Pancreas (tissue), 10 donors: ENCODE data around the gene AP4M1. TPM values are rescaled to one million over a fixed set of nuclear protein-coding genes. Genes with fewer than 3 reads are reported as not detected.
"Not testable (repeated sequence)": the region's sequence is repeated elsewhere in the genome, so short reads cannot be mapped to it uniquely, and the experiment has no call there.

ENCODE experiments used
- ATAC-seq, 4 donors: fragments of 200-7000 bp; cut with Tn5 transposase; one replicate each; pipeline versions ENCODE4 v1.8.0 to v1.9.1; 2020; ENCODE audit warnings: mild to moderate bottlenecking in 4 of 4, moderate library complexity in 4 of 4
- DNase-seq, 6 donors: peaks; one replicate each; pipeline ENCODE4 v3.0.0-alpha.2; 2020
- FAIRE-seq: peaks from 2 replicates; lab custom pipeline; 2012; peaks lifted over from hg19 to GRCh38; lab: Jason Lieb, UNC
- H3K27ac ChIP-seq, 4 donors: fragments of 200-600 bp; sonication (generic); 1 replicate in 3 of 4; 2 replicates in 1 of 4; pipeline versions ENCODE4 v1.5.0 to v1.8.0; 2020
- H3K27me3 ChIP-seq, 4 donors: fragments of 200-600 bp; one replicate each; pipeline ENCODE4 v1.8.0; 2021
- H3K36me3 ChIP-seq, 3 donors: fragments of 200-600 bp; sonication (generic) in 1 of 3; one replicate each; pipeline versions ENCODE4 v1.5.0 to v1.8.0; 2020 to 2021
- H3K4me1 ChIP-seq, 3 donors: fragments of 200-600 bp; one replicate each; pipeline ENCODE4 v1.8.0; 2021
- H3K4me3 ChIP-seq, 4 donors: fragments of 200-600 bp; sonication (generic) in 2 of 4; one replicate each; pipeline versions ENCODE4 v1.5.0 to v1.8.0; 2020 to 2021
- H3K9me3 ChIP-seq, 4 donors: fragments of 200-600 bp; one replicate each; pipeline ENCODE4 v1.8.0; 2021
- CTCF ChIP-seq, 4 donors: fragments of 200-600 bp; sonication (generic) in 3 of 4; IDR thresholded peaks; one replicate each; pipeline versions ENCODE4 v1.5.0 to v1.8.0; 2021; ENCODE audit warnings: antibody characterized with exemption in 4 of 4
- WGBS, 2 donors: extraction: QIAGEN DNeasy Blood & Tissue Kit; methylation state at CpG; one replicate each; pipeline ENCODE4 v1.1.7; 2013; 5-methylcytosine and 5-hydroxymethylcytosine counted together
- intact Hi-C, 3 donors: fragments of 100-400 bp; cut with DNase I; formaldehyde crosslinking; loops; one replicate each; pipeline versions ENCODE4 v1.11.1 to v1.14.2; 2022
- polyA plus RNA-seq, 2 donors: library from polyadenylated mRNA; stranded (reverse); fragments of 200-250 nt; gene quantifications; one replicate each; pipeline ENCODE4 v1.2.3, GENCODE V29; 2013
- total RNA-seq, 6 donors: library from RNA; stranded (reverse); fragmentation: NEBNext Ultra II Directional in 4 of 6; extraction: Animal tissue kit (Norgen Biotek cat#: 25700) in 4 of 6; gene quantifications; one replicate each; pipeline versions ENCODE4 v1.2.1 to v1.2.4, GENCODE V29; 2021 to 2023
- donor health status: healthy with polysubstance abuse.
- donor health status: DM: no; HTN: no; CAD: no; lungs with moderate emphysema.
- donor health status: DM: no; HTN: no; CAD: no.
- donor health status: control.
- donor health status: control.
- donor health status: Bipolar disorder and iron deficiency.
- donor health status: DM: yes; HTN: yes; CAD: no.
- donor health status: DM: no; HTN: no; CAD: no.
- donor health status: DM: no; HTN: no; CAD: no.
- donor health status: DM: yes; HTN: yes; CAD: no.

Gene AP4M1
- total and polyA plus RNA-seq, 8 donors, result 8.6 to 25.4 (median 12.2) TPM

- intact Hi-C loops, result no loop called here
- Histone ChIP-seq H3K9me3 (no peaks in the 10 kb centered on the region), H3K4me1 (peaks cover 0 to 14% (median 8%) of the 10 kb centered on the region in 3 donors), H3K36me3 (no peaks in the 10 kb centered on the region), H3K4me3 (peak overlapping the region; percentile 54 to 98 (median 94)), H3K27me3 (no peaks in the 10 kb centered on the region), H3K27ac (peak overlapping the region; percentile 84 to 94 (median 89))
- peak in 1 of 4 donors; percentile 1 for ATAC-seq
- 3 to 8% methylated on average over 25 to 37 of the region's 37 CpGs for WGBS, 2 donors
- TF ChIP-seq CTCF (IDR thresholded peaks at IDR 0.05), result no peak
- peak in 2 of 6 donors; percentile 30 to 81 for DNase-seq
- no peak for FAIRE-seq
These were observed 26.6 kb downstream of the AP4M1 start for GRCh38 chr7:100127866-100128636.

- DNase-seq, result no peak
- WGBS, 2 donors, result 50 to 56% methylated on average over 1 of the region's 1 CpG
- peaks cover 0 to 14% (median 8%) of the 10 kb centered on the region in 3 donors for H3K4me1 ChIP-seq
- no peaks in the 10 kb centered on the region for H3K36me3 ChIP-seq
- H3K9me3 ChIP-seq, result no peaks in the 10 kb centered on the region
- no peak for FAIRE-seq
- H3K27ac ChIP-seq, result no peak overlapping the region
- H3K4me3 ChIP-seq, result no peak overlapping the region
- TF ChIP-seq CTCF (IDR thresholded peaks at IDR 0.05), result no peak
- ATAC-seq, result no peak
- intact Hi-C loops, result no loop called here
- H3K27me3 ChIP-seq, result no peaks in the 10 kb centered on the region
These were observed 27.2 kb downstream of the AP4M1 start for GRCh38 chr7:100128637-100128963.

- H3K9me3 ChIP-seq, DNase-seq, ATAC-seq, H3K4me3 ChIP-seq, H3K36me3 ChIP-seq, H3K27me3 ChIP-seq, FAIRE-seq: not testable (repeated sequence)
- Histone ChIP-seq H3K4me1 (peaks cover 0 to 14% (median 8%) of the 10 kb centered on the region in 3 donors), H3K27ac (peak overlapping the region in 3 of 4 donors; percentile 41 to 78 (median 60))
- WGBS, 2 donors, result 91 to 94% methylated on average over 1 of the region's 1 CpG
- intact Hi-C loops, result loop anchor here in 1 of 3 donors (10.0 kb wide), 1 partner anchor 85 kb away; the partner anchor contains the start of gene PVRIG
These were observed 28.8 kb downstream of the AP4M1 start for GRCh38 chr7:100130220-100130607.

- peak overlapping the region in 2 of 4 donors; percentile 17 to 36 for H3K4me3 ChIP-seq
- whole genome bisulfite sequencing, 2 donors, result 3 to 5% methylated on average over 24 of the region's 24 CpGs
- FAIRE-seq, result no peak
These were observed 29.4 kb downstream of the AP4M1 start for GRCh38 chr7:100130608-100131453.

More at GRCh38 chr7:100130608-100131453, 29.4 kb downstream of the AP4M1 start:
- intact Hi-C loops, result loop anchor here in 1 of 3 donors (10.0 kb wide), 1 partner anchor 84 kb away; the partner anchor contains the start of gene PVRIG
- H3K27ac ChIP-seq, result peak overlapping the region; percentile 41 to 78 (median 60)
- H3K27me3 ChIP-seq, result no peaks in the 10 kb centered on the region
- TF ChIP-seq CTCF (IDR thresholded peaks at IDR 0.05), result peak; percentile 64 to 81 (median 69)
- H3K36me3 ChIP-seq, result no peaks in the 10 kb centered on the region
- no peaks in the 10 kb centered on the region for H3K9me3 ChIP-seq
- DNase-seq, result peak; percentile 77 to 94 (median 88)
- peak; percentile 39 to 55 (median 53) for ATAC-seq
- H3K4me1 ChIP-seq, result peaks cover 0 to 10% (median 4%) of the 10 kb centered on the region in 3 donors
